Activated CD4-positive, alpha-beta T cell treated with anti-CD3 and anti-CD28 coated beads for 1 hour (primary cell): ENCODE results near the gene KRT36.

ENCODE experiments used
- DNase-seq: peaks from one replicate; pipeline ENCODE4 v3.0.0-alpha.2; 2020

KRT36 gene

DNA sequence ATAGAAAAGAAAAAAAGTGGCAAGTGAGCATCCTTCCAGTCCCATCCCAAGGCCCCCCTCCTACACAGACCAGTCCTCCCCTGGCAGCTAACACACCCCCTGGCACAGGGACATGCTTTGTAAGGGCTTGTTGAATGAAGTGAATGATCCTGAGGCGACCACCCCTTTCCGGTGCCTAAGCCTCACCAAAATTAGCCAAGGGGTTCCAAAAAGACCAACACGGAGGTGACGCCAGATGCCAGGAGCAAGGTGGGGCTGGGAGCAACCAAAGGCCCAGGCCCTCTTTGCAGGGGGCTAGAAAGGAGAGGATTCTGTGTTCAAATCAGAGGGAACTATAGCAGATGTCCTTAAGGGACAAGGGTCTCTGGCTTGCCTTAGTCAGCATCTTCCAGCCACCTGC is 14.3 kb downstream of the KRT36 start:
- no peak for DNase-seq

DNA sequence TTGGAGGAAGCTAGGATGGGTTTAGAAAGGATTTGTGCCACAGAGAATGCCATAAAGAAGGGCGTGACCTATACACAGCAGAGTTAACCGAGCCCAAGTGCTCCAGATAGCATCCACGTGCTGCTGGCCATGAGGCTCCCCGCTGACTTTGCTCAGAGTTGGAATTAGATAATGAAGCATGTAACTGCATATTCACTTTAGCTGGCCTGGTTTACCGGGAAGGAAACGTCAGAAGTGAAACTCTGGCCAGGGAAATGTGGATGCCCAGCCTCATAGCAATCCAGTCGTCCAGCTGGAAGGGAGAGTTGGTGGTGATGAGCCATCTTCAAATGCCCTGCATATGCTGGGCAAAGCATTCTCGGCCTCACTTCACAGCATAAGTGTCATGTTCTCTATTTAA is 14.8 kb downstream of the KRT36 start:
- DNase-seq, result no peak

DNA sequence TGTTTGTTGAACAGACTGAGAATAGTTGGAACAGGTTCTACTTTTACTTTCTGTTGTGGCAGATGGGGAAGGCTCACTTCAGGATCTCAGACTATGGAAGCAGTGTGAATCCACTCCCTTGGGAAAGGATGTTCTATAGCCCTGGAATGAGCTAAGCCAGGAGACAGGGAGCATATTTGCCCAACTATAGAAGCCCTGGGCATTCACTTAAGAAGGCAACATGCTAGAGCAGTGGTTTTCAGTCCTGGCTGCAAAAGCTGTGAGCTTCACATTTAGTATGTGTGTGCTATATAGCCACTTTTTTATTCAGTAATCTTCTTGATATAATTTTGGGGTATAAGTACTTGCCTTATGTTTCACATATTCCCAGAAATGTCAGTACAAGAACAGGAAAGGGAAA is 21.4 kb downstream of the KRT36 start:
- DNase-seq, result no peak

DNA sequence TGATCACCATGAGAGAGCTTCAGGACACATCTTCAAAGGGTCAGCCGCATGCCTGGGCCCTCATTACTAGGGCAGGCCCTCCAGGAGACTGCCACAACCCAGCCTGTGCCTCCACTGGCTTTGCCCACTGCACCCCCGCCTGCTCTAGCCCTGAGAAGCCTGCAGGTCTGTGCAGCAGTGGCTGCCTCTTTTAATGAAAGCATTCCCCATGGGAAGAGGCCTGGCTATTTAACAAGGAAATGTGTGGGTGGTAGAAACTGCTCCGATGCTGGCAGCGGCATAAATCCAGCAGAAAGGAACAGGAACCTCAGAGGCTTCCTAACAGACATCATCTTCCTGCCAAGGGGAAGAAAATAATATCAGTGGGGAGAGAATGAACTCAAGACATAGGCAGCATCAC is 22.1 kb downstream of the KRT36 start:
- DNase-seq, result no peak

DNA sequence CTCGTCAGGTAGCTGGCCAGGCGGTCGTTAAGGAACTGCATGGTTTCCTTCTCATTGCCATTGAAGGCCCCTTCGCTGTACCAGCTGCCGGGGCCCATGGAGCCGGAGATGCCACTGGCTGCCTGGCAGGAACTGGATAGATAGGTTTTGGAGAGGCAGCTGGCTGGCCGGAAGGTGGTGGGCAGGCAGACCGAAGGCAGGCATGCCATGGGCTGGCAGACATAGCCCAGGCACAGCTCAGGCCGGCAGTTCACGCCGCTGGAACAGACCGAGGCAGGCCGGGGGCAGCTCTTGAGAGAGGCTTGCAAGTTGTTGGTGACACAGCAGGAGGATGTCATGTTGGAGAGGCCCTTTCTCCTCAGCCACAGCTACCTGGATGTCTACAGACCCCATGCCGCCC is 22.7 kb downstream of the KRT36 start, which contains the start of gene KRT32:
KRT32 (minus strand) TSS at position 399 of the 400 bp plus-strand sequence; CDS start at position 338, 61 bp downstream.
- DNase-seq, result no peak

DNA sequence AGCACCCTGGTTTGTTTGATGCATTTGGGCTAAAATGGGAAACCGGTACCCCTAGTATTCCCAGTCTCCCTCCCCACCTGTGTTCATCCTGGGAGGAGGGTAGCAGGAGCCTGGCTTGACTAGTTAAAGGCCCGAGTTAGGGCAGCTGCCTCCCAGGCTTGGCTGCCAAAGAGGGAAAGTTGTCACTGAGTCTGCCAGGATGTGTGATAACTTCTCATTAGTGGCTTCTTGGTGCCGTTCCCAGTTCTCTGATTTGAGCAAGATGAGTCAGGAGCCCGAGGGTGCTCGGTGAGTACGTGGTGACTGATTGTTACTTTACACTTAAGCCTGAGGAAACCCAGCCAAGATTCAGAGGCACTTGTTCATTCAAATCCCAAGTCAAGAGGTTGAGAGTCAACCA is 25.0 kb downstream of the KRT36 start:
- no peak for DNase-seq

DNA sequence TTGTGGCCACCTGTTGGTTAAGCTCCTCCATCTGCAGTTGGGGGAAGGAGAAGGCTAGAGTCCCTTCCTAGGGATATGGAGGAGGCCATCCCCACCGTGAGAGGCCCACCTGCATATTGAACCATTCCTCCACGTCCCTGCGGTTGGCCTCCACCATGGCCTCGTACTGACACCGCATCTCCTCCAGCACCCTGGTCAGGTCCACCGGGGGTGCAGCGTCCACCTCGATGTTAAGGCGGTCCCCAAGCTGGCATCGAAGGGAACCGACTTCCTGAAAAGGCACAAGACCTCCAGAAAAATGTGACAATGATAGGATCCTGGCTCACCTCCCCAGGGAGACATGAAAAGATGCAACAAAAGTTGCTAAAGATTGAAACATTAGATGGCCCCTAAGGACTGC is 25.5 kb downstream of the KRT36 start:
- no peak for DNase-seq

DNA sequence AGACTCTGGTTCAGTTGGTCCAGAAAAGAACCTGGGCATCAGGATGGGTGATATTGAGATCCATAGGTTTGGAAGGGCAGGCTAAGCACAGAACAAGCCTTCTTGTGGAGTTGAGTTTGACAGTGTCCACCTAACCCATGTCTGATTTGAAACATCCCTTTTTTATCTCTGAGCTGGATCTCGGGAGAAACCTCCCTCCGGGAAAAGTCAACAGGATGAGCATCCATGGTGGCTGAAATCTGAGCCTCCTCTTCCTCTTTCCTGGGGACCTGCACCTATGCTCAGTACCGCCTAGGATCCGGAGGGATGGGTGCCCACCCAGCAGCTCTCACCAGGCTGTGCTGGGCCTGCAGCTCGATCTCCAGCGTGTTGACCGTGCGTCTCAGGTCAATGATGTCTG is 26.0 kb downstream of the KRT36 start:
- no peak for DNase-seq

DNA sequence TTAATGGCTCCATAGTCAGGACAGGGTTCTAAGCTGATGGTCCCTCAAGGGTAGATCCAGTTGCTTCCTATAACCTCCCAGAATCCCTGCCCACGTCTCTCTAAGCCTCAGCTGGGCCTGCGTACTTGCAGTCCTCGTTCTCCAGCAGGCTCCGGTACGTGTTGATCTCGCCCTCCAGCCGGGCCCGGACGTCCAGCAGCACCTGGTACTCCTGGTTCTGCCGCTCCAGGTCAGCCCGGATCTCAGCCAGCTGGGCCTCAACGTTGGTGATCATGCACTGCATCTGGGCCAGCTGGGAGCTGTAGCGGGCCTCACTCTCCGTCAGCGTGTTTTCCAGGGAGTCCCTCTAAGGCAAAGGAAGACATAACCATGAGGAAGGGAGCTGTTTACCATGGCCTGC is 27.0 kb downstream of the KRT36 start:
- no peak for DNase-seq

DNA sequence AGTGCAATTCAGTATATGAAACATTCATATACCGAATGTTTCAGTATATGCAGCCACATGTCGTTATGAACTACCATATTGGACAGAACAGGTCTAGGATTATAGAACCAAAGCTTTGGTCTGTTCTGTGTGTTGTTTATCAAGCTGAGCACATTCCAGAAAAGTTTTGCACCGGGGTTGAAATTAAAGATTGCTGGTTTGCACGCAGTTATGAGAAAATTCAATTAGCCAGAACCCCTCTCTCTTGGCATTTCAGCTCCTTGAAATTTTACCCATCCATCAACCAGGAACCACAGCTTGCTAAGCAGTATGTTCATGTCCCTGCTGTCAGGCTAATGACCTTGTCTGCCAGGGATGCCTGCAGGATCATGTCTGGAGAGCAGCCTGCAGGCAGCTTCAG is 32.0 kb downstream of the KRT36 start:
- DNase-seq, result no peak

DNA sequence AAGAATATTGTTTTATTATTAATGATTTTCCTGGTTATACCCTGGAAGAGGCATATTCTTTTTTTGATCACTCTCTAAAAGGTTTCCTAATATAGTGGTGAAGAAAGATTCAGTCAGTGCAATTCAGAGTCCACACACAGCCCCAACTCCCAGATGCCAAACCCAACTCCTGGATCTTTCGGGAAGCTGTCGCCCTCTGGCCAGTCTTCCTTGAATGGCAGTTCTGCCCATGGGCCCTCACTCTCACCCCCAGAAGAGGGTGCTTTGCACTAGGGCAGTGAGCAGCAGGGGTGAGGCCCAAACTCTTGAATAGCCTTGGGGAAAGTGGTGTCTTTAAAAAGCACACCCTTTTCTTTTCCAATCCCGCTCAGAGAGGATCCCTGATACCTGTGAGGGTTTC is 33.5 kb downstream of the KRT36 start:
- DNase-seq, result no peak

DNA sequence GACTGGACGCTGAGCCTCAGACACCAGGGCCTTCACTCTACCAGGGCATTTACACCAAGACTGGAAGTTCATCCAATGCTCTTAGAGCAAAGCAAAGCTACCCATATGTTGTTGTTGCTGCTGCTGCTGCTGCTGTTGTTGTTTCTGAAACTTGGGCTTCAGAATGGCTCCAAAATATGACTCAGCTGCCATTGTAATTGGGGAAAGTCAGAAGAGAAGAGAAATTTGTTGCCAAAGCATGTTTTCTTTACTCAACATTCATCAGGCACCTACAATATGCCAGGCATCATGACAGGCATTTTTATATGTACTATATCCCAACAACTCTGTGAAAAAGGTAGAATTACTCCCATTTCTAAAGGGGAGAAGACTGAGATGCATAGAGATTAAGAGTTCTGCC is 34.5 kb downstream of the KRT36 start:
- DNase-seq, result no peak

DNA sequence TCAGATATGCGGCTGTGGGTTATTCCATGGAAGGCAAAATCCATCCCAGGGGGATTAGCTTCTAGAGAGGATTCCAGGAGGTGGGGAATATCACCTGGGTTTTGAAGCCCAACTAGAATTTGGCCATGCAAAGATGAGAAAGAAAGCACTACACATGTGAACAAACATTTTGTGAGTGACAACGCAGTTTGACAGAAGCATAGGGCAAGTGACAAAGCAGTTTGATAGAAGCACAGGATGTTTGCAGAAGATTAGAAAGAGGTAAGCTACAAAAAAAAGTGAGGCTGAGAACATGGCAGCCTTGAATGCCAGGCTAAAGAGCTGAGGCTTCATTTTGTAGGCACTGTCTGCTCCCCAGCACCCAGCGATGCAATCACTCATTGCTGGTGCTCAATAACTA is 36.6 kb downstream of the KRT36 start:
- DNase-seq, result no peak

DNA sequence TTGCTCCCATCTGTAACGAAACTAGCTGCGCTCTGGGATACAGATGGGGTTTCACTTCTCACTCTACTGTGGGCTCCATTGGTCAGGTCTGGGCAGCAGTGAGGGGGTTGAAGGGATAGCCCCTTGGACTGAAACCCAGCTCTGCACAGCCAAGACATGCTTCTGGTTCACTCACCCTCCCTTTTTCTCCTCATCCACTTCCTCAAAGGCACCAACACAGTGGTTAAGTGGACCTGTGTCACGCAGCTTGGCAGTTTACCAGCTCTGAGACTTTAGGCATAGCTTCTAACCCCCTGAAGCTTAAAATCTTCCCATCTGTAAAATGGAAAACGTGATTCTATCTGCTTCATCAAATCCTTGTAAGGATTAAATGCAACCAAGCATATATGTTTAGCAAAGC is 37.4 kb downstream of the KRT36 start:
- DNase-seq, result no peak

DNA sequence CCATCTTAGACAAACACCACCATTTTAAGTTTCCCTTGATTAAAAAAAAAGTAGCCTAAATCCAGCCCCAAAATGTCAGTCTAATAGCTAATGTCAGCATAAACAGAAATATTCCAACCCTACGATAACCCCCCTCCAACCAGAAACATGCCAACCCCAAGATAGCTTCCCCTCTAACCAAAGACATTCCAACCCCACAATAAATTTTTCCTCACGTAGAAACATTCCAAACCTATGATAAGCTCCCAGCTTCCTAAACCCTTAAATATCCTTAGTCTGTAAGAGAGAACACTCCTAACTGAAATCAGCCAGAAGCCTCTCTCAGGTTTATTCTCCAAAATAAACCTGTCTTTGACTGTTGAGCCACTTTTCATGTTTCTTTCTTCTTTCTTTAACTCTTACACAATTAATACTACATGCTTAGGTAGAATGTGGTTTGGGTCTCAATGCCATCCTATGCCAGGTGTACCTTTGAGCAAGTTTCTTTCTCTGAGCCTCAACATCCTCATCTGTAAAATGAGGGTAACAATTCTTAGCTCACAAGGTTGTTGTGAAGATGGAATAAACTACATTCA is 38.5 kb downstream of the KRT36 start:
- no peak for DNase-seq

DNA sequence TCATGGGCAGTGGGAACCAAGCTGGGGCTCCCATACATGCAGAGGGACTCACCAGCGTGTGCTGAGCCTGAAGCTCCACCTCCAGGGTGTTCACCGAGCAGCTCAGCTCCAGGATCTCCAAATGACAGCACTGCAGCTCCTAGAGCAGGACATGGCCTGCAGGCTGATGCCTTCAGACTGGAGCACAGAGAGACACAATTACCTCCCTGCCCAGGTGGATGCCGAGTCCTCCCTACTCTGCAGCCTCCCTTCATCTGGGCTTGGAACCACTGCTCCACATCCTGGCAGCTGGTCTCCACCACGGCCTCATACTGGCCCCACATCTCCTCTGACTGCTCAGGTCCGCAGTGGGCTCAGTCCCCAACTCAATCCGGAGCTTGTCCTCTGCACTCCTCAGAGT is 40.7 kb downstream of the KRT36 start:
- DNase-seq, result no peak

DNA sequence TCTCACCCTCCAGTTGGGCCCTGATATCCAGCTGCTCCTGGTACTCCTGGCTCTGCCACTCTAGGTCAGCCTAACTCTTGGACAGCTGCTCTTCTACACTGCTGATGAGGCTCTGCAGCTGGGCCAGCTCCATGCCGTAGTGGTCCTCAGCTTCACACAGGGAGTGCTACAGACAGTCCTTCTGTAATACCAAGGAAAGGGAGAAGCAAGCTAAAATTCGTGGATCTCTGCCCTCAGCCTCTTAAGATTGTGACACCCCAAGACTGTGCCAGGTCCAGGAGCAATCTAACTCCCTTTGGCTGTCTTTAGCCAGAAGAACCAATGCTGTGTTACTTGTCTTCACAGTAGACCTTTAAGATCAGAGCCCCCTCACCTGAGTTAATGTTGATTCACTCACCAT is 41.2 kb downstream of the KRT36 start:
- DNase-seq, result no peak

DNA sequence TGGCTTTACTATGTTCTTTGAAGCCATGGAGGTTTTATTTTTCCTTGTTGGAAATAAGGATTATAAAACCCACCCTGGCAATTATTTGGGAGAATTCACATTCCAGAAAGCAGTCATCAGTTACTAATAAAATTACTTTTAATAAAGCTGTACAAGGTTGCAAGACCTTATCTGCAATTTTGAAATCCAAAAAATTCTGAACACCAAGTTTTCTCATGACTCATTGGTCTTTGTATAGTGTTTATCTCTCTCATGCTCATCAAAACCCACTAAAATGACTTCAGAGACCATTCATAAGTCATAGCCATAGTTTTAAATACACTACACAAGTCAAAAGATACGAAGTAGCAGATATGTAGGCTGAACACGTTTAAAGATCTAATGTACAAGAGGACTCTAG is 42.9 kb downstream of the KRT36 start:
- DNase-seq, result no peak

DNA sequence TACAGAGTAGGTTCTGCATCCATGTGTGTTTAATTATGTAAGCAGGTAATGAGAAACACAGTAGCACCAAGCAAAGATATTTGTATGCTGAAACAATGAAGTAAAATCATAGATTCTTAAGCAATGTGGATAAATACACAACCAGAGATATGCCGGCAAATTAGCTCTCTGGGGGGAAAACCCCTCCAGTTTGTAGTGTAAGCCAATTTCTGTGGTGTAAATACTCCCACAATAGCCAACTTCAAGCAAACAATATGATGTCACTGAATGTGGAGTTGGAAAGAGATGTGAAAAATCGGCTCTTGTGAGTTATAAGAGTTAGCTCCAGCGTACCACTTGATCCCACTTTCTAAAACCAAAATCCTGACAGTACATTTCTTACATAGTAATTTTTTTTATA is 45.1 kb downstream of the KRT36 start:
- no peak for DNase-seq

DNA sequence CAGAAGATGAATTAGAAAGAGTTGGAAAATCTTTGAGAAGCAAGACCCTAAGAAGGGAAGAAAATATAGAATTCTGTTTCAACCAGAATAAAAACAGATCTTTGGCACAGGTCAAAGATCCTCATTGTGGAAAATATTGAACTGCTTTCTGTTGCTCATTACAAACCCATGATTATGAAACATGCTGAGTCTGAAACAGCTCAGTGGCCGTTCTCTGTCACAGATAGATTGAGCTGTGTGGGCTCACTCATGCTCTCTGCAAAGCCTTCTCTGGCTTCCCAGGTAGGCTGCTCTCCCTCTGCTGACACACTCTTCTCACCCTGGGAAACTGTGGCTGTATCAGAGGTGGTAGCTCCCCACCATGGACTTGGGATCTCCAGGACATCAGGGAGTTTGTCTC is 45.5 kb downstream of the KRT36 start:
- DNase-seq, result no peak

DNA sequence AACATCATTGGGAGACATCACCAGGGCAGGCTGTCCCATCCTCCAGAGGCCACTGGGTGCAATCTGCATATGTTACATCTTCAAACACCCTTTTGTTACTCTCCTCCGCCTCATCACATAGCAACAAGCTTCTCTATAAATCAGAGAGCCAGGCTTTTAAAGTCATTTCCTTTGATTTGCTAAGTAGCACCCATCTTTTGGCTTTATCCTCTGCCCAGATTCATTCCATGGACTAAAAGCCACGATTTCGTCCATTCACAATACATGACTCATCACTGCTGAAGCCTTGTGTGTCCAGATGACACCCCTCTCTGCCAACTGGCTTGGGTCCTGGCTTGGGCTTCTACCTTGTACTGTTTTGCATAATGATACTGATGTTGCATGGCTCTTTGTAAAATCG is 47.0 kb downstream of the KRT36 start:
- no peak for DNase-seq

DNA sequence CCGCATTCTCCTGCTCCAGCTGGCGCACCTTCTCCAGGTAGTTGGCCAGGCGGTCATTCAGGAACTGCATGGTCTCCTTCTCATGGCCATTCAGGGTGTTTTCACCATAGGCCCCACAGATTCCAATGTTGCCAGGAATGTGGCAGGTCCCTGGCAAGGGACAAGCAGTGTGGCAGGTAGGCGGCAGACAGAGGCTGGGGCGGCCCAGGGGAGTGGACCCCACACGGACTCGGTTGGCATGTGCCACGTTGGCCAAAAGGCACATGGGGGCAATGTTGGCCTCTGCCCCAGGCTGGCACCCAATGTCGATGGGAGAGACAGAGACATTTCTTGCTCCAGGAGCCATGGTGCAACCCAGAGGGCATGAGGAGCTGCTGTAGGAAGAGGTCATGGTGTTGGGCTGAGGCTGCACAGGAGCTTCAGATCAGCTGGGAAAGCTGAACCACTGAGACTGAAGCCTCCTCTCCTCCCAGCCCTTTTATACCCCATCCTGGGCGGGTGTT is 49.1 kb downstream of the KRT36 start, which contains the start of gene KRT38:
KRT38 (minus strand) TSS at position 453 of the 503 bp plus-strand sequence; CDS start at position 391, 62 bp downstream.
- DNase-seq, result no peak

DNA sequence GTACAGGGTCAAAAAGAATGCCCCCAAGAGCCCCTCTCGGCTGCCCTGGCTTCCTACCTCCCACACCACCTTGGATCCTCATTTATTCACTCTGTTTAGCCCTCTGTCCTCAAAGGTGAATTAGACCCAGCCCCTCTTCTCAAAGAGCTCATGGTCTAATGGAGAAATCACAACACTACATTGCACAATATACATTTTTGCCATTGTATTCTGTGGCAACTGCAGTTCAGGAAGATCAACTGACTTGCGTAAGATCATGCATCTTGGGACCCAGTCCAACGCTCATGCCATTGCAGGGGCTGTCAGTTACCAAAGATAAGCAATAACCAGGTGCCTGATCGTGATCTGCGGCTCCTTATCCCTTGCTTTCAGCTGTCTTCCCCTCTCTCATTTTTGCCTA is 50.3 kb downstream of the KRT36 start:
- no peak for DNase-seq

DNA sequence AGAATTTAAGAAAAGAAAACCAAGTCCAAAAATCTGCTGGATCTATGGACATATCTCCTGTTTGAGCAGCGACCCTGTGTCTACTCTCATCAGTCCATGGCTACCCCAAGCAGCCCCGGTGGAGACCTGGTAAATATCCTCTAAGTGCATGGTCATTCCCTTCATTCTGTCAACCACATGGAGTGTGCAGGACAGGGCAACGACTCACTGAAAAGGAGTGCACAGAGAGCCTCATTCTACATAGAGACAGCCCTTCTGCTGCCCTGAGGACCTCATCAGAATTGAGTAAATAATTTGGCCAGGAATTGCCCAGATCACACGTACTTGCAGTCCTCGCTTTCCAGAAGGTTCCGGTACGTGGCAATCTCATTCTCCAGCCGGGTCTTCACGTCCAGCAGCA is 51.9 kb downstream of the KRT36 start:
- no peak for DNase-seq

DNA sequence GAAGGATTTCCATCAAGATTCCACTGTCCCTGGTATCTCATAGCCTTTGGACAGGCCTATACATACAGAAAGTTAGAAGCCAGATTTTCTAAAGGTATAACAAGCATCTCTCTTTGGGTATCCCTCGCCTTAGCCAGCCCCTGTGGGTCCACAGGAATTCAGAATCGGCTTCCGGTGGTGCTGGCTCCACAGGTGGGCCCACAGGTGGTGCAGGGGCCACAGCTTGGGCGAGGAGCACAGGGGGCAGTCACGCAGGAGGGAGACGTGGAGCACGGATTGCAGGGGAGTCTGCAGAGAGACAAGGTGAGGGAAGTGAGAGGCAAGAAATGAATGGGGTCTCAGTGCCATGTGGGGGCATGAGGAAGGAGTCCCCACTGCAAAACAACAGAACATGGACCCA is 52.5 kb downstream of the KRT36 start:
- DNase-seq, result no peak
